ENCODE results near the gene POT1.
"Not testable (repeated sequence)": the region's sequence is repeated elsewhere in the genome, so short reads cannot be mapped to it uniquely, and the experiment has no call there.

Gene POT1, protein sequence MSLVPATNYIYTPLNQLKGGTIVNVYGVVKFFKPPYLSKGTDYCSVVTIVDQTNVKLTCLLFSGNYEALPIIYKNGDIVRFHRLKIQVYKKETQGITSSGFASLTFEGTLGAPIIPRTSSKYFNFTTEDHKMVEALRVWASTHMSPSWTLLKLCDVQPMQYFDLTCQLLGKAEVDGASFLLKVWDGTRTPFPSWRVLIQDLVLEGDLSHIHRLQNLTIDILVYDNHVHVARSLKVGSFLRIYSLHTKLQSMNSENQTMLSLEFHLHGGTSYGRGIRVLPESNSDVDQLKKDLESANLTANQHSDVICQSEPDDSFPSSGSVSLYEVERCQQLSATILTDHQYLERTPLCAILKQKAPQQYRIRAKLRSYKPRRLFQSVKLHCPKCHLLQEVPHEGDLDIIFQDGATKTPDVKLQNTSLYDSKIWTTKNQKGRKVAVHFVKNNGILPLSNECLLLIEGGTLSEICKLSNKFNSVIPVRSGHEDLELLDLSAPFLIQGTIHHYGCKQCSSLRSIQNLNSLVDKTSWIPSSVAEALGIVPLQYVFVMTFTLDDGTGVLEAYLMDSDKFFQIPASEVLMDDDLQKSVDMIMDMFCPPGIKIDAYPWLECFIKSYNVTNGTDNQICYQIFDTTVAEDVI

DNA sequence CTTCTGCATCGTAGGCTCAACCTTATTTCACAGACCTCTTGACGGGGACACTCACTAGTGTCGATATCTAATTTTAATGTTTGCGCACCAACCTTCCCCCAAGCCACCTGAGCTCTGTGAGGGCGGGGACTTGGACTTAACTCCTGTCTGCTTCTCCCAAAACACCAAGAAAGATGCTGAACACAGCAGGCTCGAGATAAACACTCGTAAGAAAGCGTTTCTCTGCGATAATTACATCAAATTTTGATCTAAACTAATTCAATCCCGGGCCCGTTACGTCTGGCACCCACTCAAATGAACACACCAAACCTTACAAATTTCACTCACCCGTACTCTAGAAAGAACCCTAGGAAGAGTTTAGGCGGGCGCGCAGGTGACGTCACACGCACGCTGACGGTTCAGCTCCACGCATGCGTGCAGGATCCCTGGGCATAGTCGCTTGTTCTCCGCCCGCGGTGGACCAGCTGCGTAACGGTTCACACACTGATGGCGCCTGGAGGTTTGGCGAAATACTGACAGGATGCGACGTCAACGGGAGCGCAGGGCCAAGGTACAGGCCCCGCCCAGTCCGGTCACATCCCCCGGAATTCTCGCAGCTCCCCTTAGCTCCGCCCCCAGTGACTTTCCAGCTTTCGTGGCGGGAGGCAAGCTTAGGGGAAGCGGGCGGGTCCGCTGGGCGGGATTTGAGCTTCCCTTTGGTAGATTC, at the start of gene POT1:
Gene POT1, minus strand, starts transcription at position 359 of the 706 bp plus-strand sequence. CDS start 32,652 bp downstream, outside the sequence.
- peak; percentile 93 for DNase-seq (ENCODE audit: low read depth)

DNA sequence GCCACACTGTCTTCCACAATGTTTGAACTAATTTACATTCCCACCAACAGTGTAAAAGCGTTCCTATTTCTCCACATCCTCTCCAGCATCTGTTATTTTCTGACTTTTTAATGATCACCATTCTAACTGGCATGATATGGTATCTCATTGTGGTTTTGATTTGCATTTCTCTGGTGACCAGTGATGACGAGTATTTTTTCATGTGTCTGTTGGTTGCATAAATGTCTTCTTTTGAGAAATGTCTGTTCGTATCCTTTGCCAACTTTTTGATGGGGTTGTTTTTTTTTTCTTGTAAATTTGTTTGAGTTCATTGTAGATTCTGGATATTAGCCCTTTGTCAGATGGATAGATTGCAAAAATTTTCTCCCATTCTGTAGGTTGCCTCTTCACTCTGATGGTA, 45.5 kb upstream of the POT1 start:
- DNase-seq (ENCODE audit: low read depth): not testable (repeated sequence)

DNA sequence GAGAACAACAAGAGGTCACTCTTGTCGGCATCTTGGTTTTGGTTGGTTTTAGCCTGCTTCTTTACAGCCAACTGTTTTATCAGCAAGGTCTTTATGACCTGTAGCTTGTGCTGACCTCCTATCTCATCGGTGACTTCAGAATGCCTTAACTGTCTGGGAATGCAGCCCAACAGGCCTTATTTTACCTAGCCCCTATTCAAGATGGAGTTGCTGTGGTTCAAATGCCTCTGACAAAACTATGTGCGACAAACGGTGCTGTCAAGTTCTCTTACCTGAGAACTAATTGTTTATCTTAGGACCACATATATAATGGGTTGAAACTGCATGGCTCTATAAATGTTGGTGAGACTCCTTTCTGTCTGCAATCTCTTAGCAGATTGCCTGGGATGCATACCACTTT, 35.9 kb upstream of the POT1 start:
- DNase-seq (ENCODE audit: low read depth): no peak

DNA sequence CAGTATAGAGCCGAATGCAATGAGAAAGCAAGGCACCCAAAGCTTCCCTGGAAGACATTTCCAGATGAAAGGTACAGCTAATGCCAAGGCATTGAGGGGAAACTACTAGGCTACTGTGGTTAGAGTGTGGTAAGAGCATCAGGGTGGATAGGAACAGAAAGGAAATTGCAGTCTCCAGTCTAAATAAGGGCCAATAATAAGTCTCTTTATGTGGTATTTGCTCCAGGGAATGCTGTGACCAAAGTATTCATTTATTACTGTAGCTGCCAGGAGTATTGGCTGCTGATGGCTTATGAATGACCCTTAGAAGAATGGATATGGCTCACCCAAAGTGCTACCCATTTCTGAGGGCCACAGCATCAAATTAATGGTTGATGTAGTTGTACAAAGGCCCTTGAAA, 30.1 kb upstream of the POT1 start:
- DNase-seq (ENCODE audit: low read depth): no peak

DNA sequence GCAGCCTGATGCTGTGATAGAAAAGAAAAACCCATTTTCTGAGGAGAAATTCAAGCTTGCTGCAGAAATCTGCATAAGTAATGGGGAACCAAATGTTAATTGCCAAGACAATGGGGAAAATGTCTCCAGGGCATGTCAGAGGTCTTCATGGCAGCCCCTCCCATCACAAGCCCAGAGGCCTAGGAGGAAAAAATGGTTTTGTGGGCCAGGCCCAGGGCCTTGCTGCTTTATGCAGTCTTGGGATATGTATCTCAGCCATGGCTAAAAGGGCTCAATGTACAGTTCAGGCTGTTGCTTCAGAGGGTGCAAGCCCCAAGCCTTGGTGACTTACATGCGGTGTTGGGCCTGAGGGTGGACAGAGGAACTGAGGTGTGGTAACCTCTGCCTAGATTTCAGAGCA, 28.3 kb upstream of the POT1 start:
- not testable (repeated sequence) for DNase-seq (ENCODE audit: low read depth)

DNA sequence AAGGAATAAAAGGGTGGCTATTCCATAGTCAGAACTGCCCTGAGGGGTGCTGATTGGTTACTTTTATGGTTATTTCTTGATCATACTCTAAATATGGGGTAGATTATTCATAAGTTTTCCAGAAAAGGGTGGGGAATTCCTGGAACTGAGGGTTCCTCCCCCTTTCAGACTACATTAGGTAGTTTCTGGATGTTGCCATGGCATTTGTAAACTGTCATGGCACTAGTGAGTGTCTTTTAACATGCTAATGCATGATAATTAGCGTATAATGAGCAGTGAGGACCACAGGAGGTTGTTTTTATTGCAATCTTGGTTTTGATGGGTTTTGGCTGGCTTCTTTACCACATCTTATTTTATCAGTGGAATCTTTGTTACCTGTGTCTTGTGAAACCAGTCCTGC, 26.5 kb upstream of the POT1 start:
- DNase-seq (ENCODE audit: low read depth): no peak

DNA sequence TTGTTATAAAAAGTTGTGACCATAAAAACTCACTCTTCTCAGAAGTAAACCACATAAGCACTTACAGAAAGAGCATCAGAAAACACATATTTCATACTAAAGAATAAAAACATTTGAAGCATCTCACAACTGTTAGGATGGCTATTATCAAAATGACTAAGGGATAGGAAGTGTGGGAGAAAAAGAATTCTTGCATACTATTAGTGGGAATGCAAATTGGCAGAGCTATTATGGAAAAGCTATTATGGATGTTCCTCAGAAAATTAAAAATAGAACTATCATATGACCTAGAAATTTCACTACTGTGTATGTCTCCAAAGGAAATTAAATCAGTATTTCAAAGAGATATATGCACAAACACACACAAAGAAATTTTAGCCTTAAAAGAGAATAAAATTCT, 25.2 kb upstream of the POT1 start:
- DNase-seq (ENCODE audit: low read depth): no peak

DNA sequence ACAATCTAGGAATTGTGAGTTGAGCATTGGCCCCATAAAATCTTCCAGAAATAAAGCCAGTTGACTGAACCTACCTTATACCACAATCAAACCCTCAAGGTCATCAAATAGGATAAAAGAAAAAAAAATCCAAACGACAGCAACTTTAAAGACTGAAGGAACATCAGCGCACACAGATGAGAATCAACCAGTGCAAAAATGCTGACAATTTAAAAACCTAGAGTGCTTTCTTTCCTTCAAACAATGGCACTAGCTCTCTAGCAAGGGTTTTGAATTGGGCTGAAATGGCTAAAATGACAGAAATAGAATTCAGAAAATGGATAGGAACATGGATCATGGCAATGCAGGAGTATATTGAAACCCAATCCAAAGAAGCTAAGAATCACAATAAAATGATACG, 16.1 kb upstream of the POT1 start:
- no peak for DNase-seq (ENCODE audit: low read depth)

DNA sequence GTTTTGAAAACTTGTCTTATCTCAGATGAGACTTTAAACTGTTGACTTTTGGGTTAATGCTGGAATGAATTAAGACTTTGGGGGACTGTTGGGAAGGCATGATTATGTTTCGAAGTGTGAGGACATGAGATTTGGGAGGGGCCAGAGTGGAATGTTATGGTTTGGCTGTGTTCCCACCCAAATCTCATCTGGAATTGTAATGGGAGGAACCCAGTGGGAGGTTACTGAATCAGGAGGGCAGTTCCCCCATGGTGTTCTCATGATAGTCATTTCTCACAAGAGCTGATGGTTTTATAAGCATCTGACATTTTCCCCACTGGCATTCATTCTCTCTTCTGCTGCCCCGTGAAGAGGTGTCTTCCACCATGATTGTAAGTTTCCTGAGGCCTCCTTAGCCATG, 13.8 kb upstream of the POT1 start:
- no peak for DNase-seq (ENCODE audit: low read depth)

DNA sequence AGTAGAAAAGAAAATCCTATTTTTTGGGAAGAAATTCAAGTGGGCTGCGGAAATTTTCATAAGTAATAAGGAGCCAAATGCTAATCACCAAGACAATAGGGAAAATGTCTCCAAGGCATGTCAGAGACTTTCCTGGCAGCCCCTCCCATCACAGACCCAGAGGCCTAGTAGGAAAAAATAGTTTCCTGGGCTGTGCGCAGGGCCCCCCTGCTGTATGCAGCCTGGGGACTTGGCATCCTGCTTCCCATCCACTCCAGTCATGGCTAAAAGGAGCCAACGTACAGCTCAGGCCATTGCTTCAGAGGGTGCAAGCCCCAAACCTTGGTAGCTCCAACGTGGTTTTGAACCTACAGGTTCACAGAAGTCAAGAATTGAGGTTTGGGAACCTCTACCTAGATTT, 12.8 kb upstream of the POT1 start:
- DNase-seq (ENCODE audit: low read depth): no peak

DNA sequence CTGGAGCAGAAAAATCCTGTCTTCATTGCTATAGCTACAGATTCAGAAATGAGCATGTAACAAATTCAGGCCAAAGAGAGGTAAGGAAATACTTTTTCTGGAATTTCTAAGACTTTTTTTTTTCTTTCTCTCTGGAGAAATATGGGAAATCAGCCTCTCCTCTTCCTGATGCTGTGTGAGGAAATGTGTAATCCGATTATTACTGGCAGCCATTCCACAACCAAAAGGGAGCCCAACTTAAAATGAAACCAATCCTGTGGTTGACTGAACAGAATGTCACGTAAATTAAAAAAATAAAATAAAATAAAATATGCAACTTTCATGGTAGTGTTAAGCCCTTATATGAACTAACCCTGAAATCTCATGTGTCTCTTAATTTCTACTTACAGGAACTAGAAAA, 10.7 kb upstream of the POT1 start:
- DNase-seq (ENCODE audit: low read depth): no peak

DNA sequence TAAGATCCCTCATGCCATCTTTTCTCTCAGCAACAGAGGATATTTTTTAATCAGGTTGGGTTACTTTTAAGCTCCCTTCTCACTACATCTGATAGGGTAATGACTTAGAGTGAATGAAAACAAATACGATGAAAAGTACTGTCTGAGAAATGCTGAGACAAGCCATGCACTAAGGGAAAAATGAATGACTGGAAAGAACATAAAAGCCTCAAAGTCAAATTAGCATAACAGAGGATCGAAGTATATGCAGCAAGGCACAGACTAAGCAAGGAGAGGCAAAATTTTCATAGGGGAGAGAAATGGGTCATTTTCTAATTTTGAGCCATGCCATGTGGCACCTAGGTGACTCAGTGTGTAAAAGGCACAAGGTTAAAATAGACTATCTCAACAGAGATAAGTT, 8.5 kb upstream of the POT1 start:
- no peak for DNase-seq (ENCODE audit: low read depth)

DNA sequence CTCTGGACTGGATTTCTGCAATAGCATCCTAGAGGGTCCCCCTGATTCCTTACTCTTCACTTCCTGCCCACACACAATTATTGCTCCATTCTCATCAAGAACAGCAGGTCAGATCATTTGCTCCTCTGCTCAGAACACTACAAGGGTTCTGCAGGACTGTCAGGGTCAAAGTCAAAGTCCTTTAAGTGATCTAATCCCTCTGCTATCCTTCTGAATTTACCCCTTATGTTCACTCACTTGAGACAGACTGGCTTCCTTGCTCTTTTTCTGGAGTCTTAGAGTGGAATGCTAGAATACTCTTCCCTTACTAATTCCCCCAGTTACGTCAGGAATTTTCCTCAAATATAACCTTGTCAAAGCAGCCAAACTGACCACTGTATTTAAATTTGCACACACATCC, 7.5 kb upstream of the POT1 start:
- no peak for DNase-seq (ENCODE audit: low read depth)

DNA sequence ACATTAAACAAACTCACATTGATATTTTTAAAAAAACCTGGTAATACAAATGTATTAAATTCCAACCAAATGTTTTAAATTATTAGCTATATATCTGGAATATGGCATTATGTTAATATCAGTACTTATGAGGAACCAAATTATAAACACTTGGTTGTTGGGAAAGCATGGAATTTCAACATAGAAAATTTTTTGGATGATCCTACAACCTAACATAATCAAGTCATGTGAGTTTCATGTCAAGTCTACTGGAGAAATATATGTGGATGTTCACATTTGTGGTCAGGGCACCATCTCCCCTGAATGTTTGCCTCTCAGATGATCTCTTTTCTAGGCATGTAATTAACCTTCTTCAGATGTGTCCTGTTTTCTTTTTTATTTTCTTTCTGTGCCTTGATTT, 5.2 kb upstream of the POT1 start:
- DNase-seq (ENCODE audit: low read depth): no peak

DNA sequence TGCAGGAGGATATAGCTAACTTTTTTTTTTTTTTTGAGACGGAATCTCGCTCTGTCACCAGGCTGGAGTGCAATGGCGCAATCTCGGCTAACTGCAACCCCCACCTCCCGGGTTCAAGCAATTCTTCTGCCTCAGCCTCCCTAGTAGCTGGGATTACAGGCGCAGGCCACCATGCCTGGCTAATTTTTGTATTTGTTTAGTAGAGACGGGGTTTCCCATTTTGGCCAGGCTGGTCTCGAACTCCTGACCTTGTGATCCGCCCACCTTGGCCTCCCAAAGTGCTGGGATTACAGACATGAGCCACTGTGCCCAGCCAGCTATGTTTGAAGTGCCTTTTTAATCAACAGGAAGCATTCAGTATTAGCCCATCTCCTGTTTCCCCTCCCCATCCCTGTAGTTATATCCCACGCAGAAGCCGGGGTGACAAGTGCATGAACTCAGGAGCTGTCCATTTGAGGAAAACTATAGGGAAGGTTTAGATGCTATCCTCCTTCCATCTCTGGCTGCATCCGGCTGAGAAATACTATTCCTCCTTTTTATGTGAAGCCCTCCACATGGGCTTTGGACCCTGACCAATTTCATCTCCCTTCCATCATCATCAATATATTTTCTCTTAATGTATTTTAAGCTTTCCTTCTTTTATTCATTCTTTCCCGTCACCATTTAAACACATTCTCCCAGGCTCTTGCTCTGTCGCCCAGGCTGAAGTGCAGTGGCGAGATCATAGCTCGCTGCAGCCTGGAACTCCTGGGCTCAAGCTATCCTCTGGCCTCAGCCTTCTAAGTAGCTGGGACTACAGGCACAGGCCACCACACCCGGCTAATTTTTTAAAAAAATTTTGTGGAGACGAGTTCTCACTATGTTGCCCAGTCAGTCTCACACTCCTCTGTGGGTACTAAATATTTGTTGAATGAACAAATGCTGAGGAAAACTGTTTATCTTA, 1.3 kb upstream of the POT1 start:
- DNase-seq (ENCODE audit: low read depth): no peak

DNA sequence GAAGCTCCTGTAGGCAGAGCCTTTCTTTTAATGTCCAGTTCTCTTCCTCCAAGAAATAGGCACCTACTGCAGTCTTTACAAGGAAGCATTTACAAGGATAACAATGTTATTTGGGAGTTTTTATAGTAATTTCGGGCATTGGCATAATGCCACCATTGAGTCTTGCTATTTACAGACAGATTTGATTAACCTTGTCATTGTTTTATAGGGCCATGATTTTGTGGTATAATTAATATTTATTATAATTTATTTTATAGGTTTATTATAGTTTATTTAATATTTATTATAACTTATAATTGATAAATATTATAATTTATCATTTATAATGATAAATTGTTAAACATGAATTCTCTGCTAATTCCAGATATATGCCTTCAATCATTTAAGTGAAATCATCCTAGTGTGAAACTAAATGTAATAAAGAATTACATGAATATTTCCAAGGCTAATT, 573 bp upstream of the POT1 start:
- no peak for DNase-seq (ENCODE audit: low read depth)

DNA sequence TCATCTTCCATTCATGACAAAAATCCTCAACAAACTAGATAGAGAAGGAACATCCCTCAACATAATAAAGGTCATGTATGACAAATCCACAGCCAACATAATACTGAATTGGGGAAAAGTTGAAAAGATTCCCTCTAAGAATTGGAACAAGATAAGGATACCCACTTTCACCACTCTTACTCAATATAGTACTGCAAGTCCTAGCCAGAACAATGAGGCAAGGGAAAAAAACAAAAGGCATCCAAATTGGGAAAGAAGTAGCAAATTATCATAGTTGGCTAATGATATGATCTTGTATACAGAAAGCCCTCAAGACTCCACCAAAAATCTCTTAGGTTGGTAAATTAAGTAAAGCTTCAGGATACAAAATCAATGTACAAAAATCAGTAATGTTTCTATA, 4.7 kb downstream of the POT1 start:
- no peak for DNase-seq (ENCODE audit: low read depth)

DNA sequence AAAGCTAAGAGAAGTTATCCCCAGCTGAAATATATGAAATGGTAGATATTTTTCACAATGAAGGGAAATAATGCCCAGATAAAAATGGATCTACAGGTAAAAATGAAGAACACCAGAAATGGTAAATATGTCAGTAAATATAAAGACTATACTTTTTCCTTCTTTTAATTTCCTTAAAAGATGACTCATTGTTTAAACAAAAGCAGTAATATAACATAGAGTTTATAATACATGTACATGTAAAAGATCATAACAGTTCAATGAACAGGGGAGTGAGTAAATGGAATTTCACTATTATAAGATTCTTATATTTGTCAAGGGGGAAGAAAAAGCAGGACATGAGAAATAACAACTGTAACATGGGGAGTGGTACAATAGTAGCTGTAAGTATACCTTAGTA, 7.4 kb downstream of the POT1 start:
- no peak for DNase-seq (ENCODE audit: low read depth)

DNA sequence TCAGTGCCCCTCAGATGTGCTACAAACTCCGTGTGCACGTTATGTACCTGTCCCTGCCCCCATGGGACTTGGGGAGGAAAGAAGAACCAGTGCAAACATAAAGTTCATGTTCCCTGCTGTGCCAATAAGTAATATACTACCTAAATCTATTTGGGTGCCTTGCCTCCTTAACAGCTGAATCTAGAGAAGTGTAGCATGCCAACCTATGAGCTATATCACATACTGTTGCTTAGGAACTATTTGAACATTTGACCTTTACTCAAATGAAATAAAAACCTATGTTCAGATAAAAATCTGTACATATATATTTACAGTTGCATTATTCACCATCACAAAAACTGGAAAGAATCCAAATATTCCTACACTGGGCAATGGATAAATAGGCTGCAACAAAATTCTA, 9.8 kb downstream of the POT1 start:
- DNase-seq (ENCODE audit: low read depth): no peak

DNA sequence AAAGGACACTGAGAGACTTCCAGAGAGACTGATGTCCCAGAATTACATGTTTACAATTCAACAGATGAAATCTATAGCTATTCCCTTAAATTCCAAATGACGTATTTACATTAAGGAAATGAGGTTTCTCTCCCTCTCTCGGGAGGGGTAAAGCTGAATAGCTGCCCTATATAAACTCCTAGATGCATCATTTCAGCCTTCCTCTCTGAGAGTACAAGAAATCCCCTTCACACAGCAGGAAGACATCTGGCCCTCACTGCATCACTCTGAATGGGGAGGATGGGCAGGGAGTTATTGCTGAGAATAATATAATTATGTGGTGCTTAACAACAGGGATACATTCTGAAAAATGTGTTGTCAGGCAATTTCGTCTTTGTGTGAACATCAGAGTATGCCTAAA, 11.0 kb downstream of the POT1 start:
- DNase-seq (ENCODE audit: low read depth): no peak

DNA sequence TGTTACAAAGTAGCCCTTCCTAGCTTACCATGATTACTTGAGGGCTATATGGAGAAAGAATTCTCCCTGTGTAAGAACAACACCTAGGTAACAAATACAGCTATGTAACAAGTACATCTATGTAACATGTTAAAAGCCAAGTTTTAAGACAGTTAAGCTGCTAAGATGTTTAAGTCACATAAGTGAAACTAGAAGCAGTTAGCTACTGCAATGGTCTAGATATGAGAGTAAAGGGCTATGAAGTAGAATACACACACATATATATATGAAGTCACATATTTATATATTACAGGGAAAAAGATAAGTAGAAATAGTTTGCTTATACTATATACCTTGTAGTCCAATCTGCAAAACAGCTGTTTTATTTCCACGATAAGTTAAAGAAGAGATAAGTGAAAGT, 14.4 kb downstream of the POT1 start:
- DNase-seq (ENCODE audit: low read depth): no peak

DNA sequence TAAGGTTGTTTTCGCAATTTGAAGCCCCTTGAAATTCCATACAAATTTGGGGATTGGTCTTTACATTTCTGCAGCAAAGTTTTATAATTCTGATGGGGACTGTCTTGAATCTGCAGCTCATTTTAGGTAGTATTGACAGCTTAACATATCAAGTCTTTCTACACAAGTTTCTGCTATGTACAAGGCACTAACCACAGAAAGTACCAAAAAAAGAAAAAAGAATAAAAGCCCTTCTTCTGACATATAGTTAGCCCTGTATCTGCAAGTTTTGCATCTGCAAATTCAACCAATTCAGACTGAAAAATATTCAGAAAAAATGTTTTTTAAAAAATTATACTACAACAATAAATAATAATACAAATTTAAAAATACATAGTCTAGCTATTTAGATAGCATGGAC, 15.3 kb downstream of the POT1 start:
- DNase-seq (ENCODE audit: low read depth): no peak
